PFSK-1 (cell line): Measurements from ENCODE around the gene CBLL1.

ENCODE experiments used
- FOXP2 ChIP-seq: optimal IDR thresholded peaks from 2 replicates; pipeline ENCODE3; 2011; ENCODE audit warnings: borderline replicate concordance, control low read depth, inconsistent platforms; ENCODE audit not compliant: insufficient read depth; ENCODE audit errors: extremely low read length, extremely low read depth
- POLR2AphosphoS5 ChIP-seq: IDR thresholded peaks from 2 replicates; pipeline ENCODE4 v1.6.1; 2012; ENCODE audit warnings: low read depth, mild to moderate bottlenecking, control low read depth, low read length, moderate library complexity
- REST ChIP-seq, 2 experiments: IDR thresholded peaks; 2 replicates each; pipeline versions ENCODE4 v1.6.1 to v1.8.0; 2011 to 2012; ENCODE audit warnings: low read depth in 2 of 2, low read length in 2 of 2, control low read depth in 1 of 2, inconsistent platforms in 1 of 2, mild to moderate bottlenecking in 1 of 2, moderate library complexity in 1 of 2; ENCODE audit not compliant: insufficient read depth in 1 of 2
- SIN3A ChIP-seq: IDR thresholded peaks from 2 replicates; pipeline ENCODE4 v1.6.1; 2012; ENCODE audit warnings: mild to moderate bottlenecking, low read length, moderate library complexity, borderline replicate concordance; ENCODE audit not compliant: insufficient read depth
- TAF1 ChIP-seq: IDR thresholded peaks from 2 replicates; pipeline ENCODE4 v1.6.1; 2012; ENCODE audit warnings: low read length, control low read depth, borderline replicate concordance; ENCODE audit not compliant: insufficient read depth

Gene CBLL1

GRCh38 chr7:107809179-107809578, 65.2 kb downstream of the CBLL1 start:
- no peak for TF ChIP-seq FOXP2
- TF ChIP-seq REST (IDR thresholded peaks at IDR 0.05; ENCODE audit: insufficient read depth in 1 of 2, low read depth in 2 of 2, low read length in 2 of 2): no peak
- TF ChIP-seq POLR2AphosphoS5: no peak
- TF ChIP-seq TAF1: no peak
- no peak for TF ChIP-seq SIN3A

- TF ChIP-seq POLR2AphosphoS5 (no peak), TAF1 (no peak), FOXP2 (no peak), REST (IDR thresholded peaks at IDR 0.05; ENCODE audit: insufficient read depth in 1 of 2, low read depth in 2 of 2, low read length in 2 of 2) (no peak), SIN3A (no peak)
These were observed 66.7 kb downstream of the CBLL1 start for GRCh38 chr7:107810626-107811025.
